Motor neuron (in vitro differentiated cells): ENCODE measurements around the gene ERC1. TPM values are rescaled to one million over a fixed set of nuclear protein-coding genes. Genes with fewer than 3 reads are reported as not detected.

ENCODE experiments used
- ATAC-seq, 8 experiments: fragments of 200-7000 bp; cut with Tn5 transposase; replicated peaks in 6 of 8; 2 replicates each; pipeline ENCODE4 v1.8.0; 2021; ENCODE audit warnings: mild to moderate bottlenecking in 8 of 8, moderate library complexity in 8 of 8
- H3K27ac ChIP-seq, 2 donors: fragments of 250-450 bp; sonication (Bioruptor Pico); 2 replicates each; pipeline ENCODE4 v1.9.0; 2021; ENCODE audit warnings: antibody characterized with exemption in 2 of 2, mild to moderate bottlenecking in 2 of 2, moderate library complexity in 1 of 2
- H3K4me1 ChIP-seq, 2 donors: fragments of 250-450 bp; sonication (Bioruptor Pico); replicated peaks in 1 of 2; 2 replicates each; pipeline ENCODE4 v1.6.1; 2021; ENCODE audit warnings: antibody characterized with exemption in 2 of 2, mild to moderate bottlenecking in 2 of 2, moderate library complexity in 1 of 2
- H3K4me3 ChIP-seq, 5 donors: fragments of 250-450 bp; sonication (Bioruptor Pico); 2 replicates each; pipeline ENCODE4 v1.9.0; 2021; ENCODE audit warnings: antibody characterized with exemption in 5 of 5, mild to moderate bottlenecking in 5 of 5, moderate library complexity in 4 of 5
- WGBS, 10 experiments: fragments of 450-650 bp; shearing (Covaris generic); methylation state at CpG; one replicate each; pipeline ENCODE4 v1.0.0; 2022; 5-methylcytosine and 5-hydroxymethylcytosine counted together
- in situ Hi-C, 9 experiments: fragments of 400-800 bp; cut with MboI; loops; one replicate each; pipeline ENCODE4 v1.15.0; 2021; ENCODE audit warnings: low sequenced_read_pairs in 9 of 9, low pct_unique_long_range_greater_than_20kb in 2 of 9; ENCODE audit not compliant: unreplicated experiment in 9 of 9
- total RNA-seq, 8 experiments: library from RNA; unstranded; fragments of 300-600 nt; gene quantifications; 2 replicates each; pipeline versions ENCODE4 v1.2.3 to v1.2.4, GENCODE V29; 2022

Gene ERC1
- total RNA-seq, 8 experiments from 2014 or later = 15.1 to 53.8 (median 34.6) TPM

DNA sequence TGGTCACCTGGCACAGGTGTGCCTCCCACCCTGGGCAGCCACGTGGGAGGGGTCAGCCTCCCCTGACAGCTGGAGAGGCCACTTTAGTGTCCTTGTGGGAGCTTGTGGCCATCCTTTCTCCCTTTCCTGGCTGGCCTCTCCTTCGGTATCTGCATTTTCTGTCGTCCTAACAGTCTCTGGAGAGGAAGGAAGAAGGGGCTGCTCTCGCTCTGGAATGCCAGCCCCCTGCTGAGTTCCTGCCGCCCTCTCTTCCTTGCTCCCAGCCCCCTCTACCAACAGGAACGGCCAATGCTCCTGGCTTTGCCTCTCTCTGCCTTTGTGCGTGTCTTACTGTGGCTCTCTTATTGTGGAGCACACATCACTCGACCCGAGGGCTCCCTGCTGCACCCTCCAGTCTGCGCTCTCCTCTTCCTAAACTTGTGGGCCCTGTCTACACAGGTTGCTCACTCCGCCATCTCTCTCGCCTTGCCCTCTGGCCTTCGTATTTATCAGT lies 532.6 kb downstream of the ERC1 start:
- Histone ChIP-seq H3K4me3 (no peak overlapping the region), H3K27ac (no peak overlapping the region), H3K4me1 (peaks cover 12% of the 10 kb centered on the region in 2 donors)
- no peak for ATAC-seq
- 20 to 95% (median 67%) methylated on average over 1 to 12 of the region's 13 CpGs; no CpG with 5 or more reads in 2 of the 10 experiments for WGBS, 10 experiments
- in situ Hi-C loops = no loop called here

- ATAC-seq = no peak
- no peak overlapping the region for H3K27ac ChIP-seq
- H3K4me3 ChIP-seq = no peak overlapping the region
- in situ Hi-C loops = no loop called here
- whole genome bisulfite sequencing, 10 experiments = 67 to 94% (median 80%) methylated on average over 1 to 8 of the region's 10 CpGs; no CpG with 5 or more reads in 2 of the 10 experiments
- H3K4me1 ChIP-seq = peaks cover 0 to 6% of the 10 kb centered on the region in 2 donors
Measured at GRCh38 chr12:1525858-1526257, 534.8 kb downstream of the ERC1 start.

DNA sequence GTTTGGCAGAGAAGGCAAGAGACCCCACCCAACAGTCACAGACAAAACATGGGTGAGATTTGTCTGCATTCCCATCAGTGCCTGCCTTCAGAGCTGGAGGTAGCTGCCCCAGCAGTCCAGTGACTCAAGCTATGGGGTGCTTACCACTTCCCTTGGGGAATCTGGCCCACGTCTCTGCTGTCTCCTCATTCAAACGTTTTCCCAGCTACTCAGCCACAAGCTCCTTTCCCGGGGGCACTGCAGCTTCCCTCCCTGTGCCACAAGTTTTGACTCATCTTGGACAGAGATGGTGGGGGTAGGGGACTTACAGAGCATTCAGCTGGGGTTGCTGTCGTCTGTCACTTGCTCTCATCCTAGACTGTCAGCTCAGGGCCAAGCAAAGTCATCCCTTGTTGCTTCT lies 536.8 kb downstream of the ERC1 start:
- in situ Hi-C loops = no loop called here
- Histone ChIP-seq H3K4me1 (peaks cover 11 to 20% of the 10 kb centered on the region in 2 donors), H3K27ac (no peak overlapping the region), H3K4me3 (no peak overlapping the region)
- WGBS, 10 experiments = 0 to 76% (median 42%) methylated on average over 1 to 3 of the region's 4 CpGs; no CpG with 5 or more reads in 6 of the 10 experiments
- ATAC-seq = peak in 2 of 8 experiments; percentile 22 to 47

DNA sequence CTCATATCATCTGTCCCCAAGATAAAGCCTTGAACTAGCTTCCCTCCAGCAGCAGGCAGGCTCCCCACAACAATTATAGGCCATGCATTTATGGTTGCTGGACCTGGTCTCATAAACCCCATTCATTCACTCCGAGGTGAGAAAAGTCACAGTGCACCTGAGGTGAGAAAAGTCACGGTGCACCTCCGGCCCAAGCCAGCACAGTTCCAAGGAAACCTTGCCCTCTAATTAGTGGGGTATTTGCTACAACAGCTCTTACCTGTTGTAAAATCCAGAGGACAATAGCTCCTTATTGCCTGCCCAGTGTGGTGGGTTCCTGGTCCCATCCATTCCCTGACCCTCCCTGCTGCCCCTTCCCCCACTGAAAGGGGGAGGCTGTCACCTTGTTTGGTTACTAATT lies 537.8 kb downstream of the ERC1 start:
- Histone ChIP-seq H3K27ac (no peak overlapping the region), H3K4me1 (peaks cover 21 to 30% of the 10 kb centered on the region in 2 donors), H3K4me3 (no peak overlapping the region)
- WGBS, 10 experiments = 90 to 100% (median 100%) methylated on average over 1 to 3 of the region's 3 CpGs; no CpG with 5 or more reads in 3 of the 10 experiments
- in situ Hi-C loops = no loop called here
- no peak for ATAC-seq

- peak overlapping the region; percentile 43 to 91 (median 74) for H3K4me3 ChIP-seq
- no peak overlapping the region for H3K27ac ChIP-seq
- H3K4me1 ChIP-seq = peaks cover 26 to 33% of the 10 kb centered on the region in 2 donors
- in situ Hi-C loops = no loop called here
- 10 to 73% (median 41%) methylated on average over 2 to 9 of the region's 11 CpGs; no CpG with 5 or more reads in 2 of the 10 experiments for WGBS, 10 experiments
- no peak for ATAC-seq
Measured at GRCh38 chr12:1529228-1529861, 538.3 kb downstream of the ERC1 start.

GRCh38 chr12:1529862-1530591 lies 539.0 kb downstream of the ERC1 start:
- 0 to 10% (median 4%) methylated on average over 2 to 13 of the region's 101 CpGs; no CpG with 5 or more reads in 6 of the 10 experiments for WGBS, 10 experiments
- Histone ChIP-seq H3K27ac (peak overlapping the region in 1 of 2 donors; percentile 28), H3K4me3 (peak overlapping the region; percentile 43 to 91 (median 74)), H3K4me1 (peaks cover 30 to 37% of the 10 kb centered on the region in 2 donors)
- peak; percentile 13 to 58 (median 52) for ATAC-seq
- in situ Hi-C loops = no loop called here

GRCh38 chr12:1530592-1531152 lies 539.6 kb downstream of the ERC1 start:
- Histone ChIP-seq H3K27ac (peak overlapping the region in 1 of 2 donors; percentile 28), H3K4me3 (peak overlapping the region; percentile 43 to 91 (median 74)), H3K4me1 (peaks cover 30 to 37% of the 10 kb centered on the region in 2 donors)
- WGBS, 10 experiments = no CpG with 5 or more reads among the region's 99 CpGs
- peak; percentile 11 to 58 (median 49) for ATAC-seq
- in situ Hi-C loops = no loop called here

DNA sequence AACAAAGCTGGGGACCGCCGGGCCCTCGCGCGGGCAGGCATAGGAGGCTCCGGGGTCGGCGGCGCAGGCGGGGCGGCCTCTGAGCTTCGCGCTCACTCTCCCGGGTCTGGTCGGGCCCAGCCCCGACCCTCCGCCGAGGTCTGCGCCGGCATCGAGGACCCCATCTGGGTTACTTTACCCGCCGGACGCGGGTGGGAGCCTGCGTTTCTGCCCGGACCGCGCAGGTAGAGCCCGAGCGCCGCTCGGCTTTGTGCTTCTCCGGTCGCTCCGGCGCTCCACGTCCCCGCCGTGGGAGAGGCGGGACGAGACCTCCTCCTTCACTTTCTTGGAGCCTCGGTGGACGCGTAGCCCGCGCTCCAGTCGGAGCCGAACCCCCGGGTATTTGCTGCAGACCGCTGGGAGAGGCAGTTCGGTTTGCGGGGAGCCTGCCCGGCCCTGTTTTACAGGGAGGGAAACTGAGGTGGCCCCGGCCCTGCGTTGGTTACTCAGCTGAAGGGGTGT lies 540.2 kb downstream of the ERC1 start:
- in situ Hi-C loops = no loop called here
- Histone ChIP-seq H3K4me3 (peak overlapping the region; percentile 43 to 91 (median 74)), H3K4me1 (peaks cover 30 to 37% of the 10 kb centered on the region in 2 donors), H3K27ac (no peak overlapping the region)
- peak in 7 of 8 experiments; percentile 25 to 63 (median 44) for ATAC-seq
- 0% methylated on average over 1 of the region's 56 CpGs; no CpG with 5 or more reads in 8 of the 10 experiments for WGBS, 10 experiments

GRCh38 chr12:1531654-1532374 lies 540.8 kb downstream of the ERC1 start:
- no peak for ATAC-seq

DNA sequence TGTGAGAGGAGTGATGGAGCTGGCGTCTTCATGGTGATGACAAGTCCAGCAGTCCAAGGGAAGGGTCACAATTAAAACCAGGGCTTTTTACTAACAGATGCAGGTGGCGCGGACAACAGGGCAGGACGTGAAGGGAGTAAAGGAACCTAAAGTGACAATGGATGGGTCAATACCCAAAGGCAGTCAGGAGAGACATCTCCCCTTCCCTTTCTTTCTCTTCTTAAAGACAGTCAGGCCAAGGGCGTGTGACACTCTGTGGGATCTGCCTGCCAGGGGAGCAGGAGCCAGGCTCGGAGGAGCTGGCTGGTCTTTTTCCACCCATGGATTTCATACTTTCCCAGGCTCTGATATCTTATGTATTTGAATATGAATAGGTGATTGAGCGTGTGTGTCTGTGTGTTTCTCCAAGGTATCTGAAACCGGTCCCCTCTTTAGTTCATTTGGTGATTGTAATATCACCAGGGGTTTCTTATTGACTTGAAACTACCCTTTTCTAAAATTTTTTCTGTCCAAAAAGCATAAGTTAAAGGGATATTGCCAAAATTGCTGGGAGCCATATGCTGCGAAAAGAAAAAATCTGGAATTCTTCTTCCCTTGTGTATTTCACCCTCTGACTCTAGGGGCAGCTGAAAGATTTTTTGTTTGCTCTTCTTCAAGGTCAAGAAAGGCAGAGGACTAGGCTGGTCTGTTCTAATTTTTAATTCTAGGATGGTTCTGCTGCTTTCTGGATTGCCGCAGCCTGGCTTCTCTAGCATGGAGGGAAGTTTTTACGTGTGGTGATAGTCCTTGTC lies 541.5 kb downstream of the ERC1 start:
- peaks cover 30 to 37% of the 10 kb centered on the region in 2 donors for H3K4me1 ChIP-seq
- H3K4me3 ChIP-seq = no peak overlapping the region
- 46 to 93% (median 65%) methylated on average over 2 to 10 of the region's 11 CpGs; no CpG with 5 or more reads in 1 of the 10 experiments for WGBS, 10 experiments
- H3K27ac ChIP-seq = no peak overlapping the region
- no peak for ATAC-seq
- in situ Hi-C loops = no loop called here

More at GRCh38 chr12:1531654-1532374, 540.8 kb downstream of the ERC1 start:
- peak overlapping the region; percentile 43 to 91 (median 74) for H3K4me3 ChIP-seq
- in situ Hi-C loops = no loop called here
- no peak overlapping the region for H3K27ac ChIP-seq
- 0 to 67% (median 30%) methylated on average over 1 to 5 of the region's 26 CpGs; no CpG with 5 or more reads in 5 of the 10 experiments for WGBS, 10 experiments
- peaks cover 30 to 37% of the 10 kb centered on the region in 2 donors for H3K4me1 ChIP-seq

DNA sequence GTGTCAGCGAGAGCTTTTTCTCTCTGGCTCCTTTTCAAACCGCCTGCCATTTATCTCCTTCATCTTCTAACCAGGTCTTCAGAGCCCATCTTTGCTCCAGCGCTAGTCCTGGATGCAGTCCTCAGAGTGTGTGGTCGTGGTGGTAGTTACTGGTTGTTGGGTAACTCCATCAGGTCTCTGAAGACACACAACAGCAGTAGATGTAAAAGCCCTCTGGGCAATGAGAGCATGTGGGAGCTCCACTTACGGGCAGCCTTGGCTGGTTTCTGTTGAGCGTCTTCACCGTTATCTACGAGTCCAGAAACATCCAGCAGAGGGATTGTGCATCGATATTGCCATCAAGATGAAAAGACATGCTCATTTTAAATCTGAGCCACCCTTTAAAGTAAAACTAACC lies 542.2 kb downstream of the ERC1 start:
- Histone ChIP-seq H3K4me3 (no peak overlapping the region), H3K4me1 (peaks cover 30 to 37% of the 10 kb centered on the region in 2 donors), H3K27ac (no peak overlapping the region)
- ATAC-seq = peak in 1 of 8 experiments; percentile 47
- in situ Hi-C loops = no loop called here
- 40 to 100% (median 81%) methylated on average over 1 to 6 of the region's 9 CpGs; no CpG with 5 or more reads in 2 of the 10 experiments for WGBS, 10 experiments
